Colon (tissue), 2 donors: ENCODE data around the gene FMNL1.

Source experiments
- FAIRE-seq: peaks from 2 replicates; lab custom pipeline; 2012; peaks lifted over from hg19 to GRCh38; lab: Jason Lieb, UNC
- donor health status: control.
- donor health status: control.

FMNL1 gene

DNA sequence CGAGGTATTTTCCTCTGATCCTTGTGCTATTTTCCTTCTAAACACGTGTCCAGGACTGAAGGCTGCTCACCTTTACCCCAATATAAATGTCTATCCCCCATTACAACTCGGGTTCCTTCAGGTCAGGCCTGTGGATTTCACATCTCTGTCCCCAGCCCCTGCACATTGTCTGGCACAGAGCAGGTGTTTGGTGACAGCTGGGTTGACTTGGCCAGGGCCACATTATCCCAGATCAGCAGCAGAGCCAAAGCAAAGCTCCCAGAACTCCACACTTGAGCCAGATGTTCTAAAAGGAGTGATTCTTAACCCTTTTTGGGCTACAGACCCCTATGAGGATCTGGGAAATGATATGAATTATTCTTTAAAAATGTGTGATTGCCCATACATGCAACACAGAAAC is 58.2 kb downstream of the FMNL1 start:
- no peak for FAIRE-seq

DNA sequence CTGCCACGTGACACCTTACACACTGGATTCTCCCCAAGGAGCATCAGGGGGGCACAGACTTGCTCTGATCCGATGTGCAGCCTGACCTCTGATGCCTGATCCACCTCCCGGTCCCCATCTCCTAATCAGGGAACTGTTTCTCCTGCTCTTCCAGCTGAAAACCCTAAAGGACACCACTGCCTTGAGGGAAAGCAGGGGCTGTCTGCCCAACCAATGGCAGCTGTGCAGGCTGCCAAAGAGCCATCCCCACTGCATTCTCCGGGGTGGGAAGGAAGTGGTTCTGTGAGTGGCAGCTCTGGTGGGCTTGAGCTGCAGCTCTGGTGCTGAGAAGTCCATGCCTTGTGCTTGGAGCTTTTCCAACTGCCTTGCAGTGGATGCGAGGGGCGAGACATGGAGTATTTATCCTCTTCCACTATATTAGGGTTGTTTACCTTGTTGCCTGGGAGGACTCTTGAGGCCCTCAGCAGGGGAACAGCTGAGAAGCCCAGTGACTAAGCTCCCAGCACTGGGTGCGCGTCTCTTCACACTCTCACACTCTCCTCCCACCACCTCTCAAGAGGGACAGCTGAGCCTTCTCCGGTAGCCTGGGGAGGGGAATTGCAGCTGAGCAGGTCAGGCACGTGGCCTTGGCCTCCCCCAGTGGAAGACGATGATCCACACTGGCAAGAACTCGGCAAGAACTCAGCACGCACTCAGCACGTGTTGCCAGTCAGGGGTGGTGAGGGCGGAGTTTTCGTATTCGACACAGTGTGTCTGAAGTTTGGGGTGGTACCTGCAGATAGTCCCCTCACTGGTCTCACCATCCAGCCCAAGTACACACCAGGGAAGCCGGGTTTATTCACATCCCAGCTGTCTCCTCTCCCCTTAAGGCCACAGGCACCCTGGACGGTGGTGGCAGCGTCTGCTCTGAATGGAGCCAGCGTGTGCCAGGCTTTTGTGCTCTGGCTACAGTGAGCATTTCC is 61.3 kb downstream of the FMNL1 start:
- FAIRE-seq = no peak

DNA sequence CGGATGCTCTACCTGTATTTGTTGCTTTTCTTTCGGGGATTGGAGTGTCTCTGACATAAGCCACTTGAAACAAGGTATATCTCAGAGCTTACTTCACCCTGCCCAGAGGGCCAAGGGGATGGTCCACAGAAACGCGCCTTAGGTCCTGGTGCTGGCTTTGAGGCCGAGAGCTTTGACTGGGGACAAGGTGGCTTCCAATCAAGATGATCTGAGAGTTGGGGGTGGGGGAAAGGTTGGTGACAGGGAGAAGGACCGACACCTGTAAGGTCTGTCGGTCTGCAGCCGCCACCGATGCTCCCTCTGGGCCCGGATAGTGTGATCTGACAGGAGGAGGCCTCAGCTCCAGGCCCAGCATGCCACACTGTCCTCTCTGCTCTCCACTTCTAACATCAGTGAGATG is 62.0 kb downstream of the FMNL1 start:
- no peak for FAIRE-seq

DNA sequence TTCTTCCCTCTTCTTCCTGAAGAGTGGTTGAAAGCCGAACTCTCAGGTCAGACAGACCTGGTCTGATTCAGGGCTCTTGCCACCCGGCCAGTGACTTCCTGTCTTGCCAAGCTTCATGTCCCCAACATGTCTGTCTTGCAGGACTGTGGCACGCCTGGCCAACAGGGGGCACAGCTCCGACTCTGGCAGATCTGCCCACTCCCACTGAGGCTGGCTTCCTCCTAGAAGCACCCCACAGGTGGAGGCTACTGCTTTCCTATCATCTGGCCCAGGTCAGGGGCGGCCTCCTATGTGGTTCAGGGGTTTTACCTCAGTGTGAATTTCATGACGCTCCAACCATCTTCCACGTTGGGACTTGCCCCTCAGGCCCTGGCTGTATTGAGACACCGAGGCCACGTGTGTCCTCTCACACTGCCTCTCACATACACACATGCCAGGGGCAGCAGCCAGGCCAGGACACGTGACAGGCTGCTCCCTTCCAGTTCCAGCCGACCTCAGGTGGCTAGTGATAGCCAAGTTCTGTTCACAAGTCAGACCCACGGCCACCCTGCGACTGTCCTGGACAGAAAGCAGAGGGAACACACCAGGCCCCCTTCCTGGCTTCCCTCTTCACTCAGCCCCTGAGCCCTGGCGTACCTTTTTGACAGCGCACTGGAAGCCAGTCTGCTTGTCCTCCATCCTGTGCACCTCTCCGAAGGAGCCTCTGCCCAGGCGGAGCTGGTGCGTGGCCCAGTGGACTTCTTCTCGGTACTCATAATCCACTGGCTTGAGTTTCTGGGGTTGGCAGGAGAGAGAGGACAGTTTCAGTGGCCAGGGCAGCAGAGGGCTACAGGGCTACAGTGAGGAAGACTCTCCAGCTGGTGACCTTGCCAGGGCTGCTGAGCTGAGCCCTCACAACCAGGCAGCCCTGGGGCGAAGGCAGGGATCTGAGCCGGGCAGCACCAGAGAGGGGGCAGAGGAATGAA is 62.8 kb downstream of the FMNL1 start:
- FAIRE-seq = no peak

DNA sequence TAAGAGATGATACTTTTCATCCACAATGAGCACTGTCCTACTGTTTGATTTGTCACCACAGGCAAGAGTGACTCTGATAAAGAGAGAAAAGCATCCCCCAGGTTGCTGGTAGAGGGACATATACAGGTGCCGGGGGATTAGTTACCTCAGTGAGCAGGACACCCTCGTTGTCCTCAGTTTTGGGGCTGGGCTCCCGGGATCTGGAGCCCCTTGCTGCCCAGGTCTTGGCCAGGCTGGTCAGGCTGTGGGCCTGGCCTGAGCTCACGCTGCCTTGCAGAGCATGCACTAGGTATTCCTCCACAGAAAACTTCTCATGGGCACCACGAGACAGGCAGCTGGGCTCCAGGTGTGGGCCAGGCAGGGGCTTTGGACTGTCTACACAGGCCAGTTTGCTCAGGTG is 64.6 kb downstream of the FMNL1 start:
- no peak for FAIRE-seq

DNA sequence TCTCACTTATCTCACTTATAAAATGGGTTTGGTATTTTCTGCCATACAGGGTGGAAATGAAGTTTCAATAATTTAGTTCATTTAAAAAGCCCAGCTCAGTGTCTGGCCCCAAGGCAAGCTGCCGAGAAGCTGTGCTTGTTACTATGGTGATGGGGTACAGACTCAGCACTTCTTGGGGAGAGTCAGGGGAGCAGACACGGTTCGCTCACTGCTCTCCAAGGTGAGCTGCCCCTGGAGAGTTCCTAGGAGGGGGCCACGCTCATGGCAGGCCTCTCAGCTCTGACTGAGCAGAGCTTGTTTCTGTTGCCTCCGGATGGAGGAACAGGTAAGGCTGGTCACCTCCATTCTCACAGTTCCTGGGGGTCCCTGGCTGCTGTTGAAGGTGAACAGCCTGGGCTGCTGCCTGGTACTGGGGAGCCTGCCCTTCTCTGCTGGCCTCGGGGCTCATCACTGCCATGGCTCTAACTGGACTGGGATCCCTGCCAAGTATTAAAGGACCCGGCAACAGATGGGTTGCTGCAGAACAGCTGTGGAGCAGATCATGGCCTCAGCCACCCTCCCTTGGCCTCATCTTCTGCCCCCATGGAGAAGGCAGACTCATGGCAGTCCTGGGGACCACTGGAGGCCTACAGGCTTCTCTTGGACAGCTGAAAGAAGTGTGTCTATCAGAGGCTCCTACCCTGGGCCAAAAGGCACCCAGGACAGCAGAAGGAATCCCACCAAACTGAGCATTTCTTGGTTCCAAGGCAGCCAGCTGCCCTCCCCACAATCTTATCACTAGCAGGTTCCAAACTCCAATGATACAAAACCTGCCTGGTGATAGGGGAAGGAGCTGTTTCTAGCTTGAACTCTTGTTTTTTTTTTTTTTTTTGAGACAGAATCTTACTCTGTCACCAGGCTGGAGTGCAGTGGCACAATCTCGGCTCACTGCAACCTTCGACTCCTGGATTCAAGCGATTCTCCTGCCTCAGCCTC is 66.1 kb downstream of the FMNL1 start:
- FAIRE-seq = no peak

DNA sequence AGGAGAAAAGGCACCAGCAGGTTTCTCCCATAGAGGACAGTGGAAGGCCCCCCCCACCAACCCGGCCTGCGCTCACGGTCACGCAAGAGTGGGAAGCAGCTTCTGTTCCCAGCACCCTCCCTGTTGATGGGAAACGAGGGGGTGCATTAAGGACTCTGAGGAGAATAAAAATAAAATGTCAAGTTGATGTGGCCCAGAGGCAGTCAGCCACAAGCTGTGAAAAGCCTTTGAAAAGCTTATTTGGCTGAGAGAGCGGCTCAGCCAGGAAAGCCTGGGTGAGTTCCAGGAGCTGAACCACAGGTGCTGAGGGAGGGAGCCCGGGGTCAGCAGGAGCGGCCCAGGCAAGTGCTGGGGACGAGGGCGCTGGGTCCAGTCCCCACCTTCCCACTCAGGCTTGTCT is 67.1 kb downstream of the FMNL1 start:
- FAIRE-seq = no peak

DNA sequence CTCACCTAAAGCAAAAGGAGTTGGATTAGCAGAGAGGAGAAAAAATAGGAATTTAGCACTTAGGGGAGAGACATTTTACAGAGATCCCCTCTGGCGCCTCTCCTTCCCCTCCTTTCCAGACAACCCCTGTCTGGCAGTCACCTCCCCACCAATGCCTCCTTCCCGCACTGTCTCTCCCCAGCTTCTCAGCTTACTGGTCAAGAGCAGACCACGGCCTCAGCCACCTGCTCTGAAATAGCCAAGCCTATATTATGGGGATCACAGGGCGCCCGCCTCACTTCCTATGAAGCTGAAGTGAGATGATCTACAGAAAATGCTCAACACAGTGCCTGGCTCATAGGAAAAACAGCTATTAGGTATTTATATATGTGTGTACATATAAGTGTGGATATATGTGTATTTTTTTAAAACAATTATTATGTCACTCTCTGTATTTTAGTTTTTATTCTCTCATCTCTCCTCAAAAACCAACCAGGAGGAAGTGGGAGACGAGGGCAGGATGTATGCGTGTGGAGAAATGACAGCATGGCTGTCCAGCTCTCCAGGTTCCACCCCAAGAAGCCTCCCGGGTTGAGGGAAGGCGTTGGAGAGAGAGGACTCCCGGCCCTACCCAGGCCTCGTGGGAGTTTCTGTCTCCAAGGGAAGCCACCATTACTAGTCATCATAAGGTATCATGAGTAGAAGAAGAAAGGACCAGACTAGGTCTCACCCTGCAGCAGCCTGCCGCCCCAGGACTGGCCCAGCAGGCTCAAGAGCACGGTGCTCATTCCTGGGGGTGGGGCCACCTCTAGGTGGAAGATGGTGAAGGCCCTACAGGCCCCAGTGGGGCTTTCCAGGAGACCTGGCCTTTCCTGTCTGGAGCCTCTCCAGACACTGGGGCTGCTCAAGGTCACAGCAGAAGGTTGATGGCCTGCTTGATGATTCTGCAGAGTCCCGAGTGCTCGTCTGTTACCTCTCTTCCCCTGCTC is 67.9 kb downstream of the FMNL1 start:
- no peak for FAIRE-seq

DNA sequence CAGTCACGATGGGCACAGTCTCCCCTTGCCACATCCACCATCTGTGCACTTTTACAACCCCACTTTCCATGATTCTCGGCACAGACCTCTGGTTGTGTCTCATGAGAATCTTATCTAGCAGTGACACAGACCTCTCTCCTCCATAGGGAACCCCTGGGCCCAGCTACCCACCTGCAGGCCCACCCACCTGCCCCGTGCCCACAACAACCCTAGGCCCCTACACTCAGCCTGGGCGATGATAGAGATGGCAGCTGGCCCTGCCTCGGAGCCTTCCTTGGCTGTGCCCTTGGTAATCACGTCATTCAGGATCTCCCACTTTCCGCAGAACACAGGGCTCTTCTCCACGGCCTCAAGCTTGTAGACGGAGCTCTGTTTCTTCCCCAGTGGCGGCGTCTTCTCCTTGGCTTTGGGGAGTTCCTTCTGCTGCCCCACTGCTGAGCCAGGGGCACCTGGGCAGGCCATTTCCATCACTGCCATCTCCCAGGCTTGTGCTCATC is 68.6 kb downstream of the FMNL1 start:
- FAIRE-seq = no peak

DNA sequence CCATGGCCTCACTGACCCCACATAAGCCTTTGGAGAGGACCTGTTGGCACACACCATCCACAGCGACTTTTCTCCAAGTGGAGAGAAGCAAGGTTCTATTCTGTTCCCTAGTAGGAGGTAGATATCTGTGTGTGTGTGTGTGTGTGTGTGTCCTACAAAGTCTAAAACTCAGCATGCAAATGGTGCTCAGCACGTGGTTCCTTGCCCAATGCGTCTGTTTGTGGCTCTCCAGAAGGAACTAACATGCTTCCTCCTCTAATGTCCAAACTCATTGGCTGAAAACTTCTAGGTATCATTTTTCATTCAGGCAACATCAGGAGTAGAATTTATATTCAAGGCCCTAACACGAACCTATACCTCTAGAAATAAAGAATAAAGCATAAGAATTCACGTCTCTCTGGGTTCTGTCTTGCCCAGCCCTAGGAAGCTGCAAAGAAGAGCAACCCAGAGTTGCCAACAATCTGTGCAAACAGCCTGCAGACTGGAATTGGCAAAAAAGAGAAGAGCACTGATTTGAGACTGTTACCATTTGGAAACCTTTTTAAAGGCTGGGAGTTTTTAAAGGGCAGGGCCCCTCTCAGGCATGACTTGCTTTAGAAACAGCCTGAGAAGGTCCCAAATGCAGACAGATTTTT is 69.6 kb downstream of the FMNL1 start:
- no peak for FAIRE-seq

DNA sequence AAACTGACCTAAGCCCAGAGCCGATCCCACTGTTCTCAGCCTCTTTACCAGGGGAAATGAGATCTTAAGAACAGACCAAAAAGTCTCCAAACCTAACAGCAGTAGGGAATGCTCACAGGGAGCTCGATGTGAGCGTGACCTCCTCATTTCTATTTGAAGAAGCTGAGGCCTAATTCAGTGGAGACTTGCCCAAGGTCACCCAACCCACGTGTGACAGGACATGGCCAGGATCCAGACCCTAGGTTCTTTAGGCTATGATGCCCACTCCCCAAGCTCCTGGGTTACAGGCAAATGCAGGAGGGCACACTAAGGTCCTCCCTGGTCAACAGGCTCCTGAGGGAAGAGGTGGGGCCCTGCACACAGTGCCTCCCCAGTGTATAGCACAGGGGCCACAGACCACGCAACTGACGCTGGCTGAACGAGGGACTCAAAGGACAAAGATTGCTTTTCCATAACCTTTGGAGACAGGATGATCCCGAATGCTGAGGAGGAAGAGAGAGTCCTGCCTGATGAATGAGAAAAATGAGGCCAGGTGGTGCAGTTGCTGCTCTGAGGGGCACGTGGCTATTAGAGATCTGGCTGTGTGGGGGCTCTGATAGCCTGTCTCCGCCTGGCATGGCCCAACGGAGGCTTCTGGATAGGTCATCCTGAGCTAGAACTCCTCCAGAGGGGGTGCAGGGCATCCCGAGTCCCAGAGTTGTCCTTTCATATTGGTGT is 71.2 kb downstream of the FMNL1 start:
- FAIRE-seq = no peak

DNA sequence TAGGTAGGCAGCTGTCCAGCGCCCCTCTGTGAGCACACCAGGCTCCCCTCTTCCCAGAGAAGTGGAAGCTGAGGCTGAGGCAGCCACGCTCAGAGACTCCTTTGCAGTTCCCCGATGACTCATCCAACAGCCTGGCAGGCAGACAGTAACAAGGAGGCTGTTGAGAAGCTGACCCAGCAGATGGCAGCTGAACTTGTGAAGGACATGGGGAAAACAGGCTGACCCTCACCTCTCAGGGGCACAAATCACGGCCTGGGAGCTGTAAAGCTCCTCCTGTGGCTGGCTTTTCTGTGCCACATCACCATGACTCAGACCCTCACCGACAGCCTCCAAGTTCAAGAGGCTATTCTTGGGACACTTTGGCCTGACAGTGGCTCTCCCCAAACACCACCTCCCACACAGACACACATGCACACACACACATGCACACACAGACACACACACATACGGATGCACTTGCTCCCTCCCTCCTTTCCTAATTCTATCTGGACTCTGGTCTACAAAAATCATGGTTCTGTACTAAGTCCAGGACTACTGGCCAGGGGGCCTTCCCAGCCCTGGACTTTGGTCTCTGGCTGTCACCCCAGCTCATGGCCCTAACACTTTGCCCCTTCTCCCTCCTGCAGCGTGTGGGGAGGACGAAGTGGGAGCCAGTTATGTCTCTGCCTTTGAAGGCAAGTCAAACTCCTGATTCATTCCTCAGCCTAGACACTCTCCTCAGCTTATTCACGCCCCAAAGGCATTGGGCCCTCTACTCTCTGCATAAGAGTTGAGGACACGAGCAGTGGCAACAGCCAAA is 71.9 kb downstream of the FMNL1 start:
- FAIRE-seq = no peak

DNA sequence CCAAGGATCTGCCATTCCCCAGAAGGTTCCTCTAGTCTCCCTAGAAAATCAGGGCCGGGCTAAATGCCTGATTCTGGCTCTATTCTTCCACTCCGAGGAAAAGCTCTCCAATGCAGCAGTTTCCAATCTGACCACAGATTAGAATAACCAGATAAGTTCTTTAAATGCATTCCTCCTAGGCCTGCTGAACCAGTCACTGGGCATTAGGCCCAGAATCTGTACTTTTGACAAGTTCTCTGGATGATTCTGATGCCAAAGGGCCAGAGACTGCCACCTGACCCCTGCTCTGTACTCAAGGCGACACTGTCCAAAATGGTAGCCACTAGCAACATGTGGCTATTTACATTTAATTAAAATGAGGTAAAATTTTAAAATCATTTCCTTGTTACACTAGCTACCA is 72.8 kb downstream of the FMNL1 start:
- no peak for FAIRE-seq

DNA sequence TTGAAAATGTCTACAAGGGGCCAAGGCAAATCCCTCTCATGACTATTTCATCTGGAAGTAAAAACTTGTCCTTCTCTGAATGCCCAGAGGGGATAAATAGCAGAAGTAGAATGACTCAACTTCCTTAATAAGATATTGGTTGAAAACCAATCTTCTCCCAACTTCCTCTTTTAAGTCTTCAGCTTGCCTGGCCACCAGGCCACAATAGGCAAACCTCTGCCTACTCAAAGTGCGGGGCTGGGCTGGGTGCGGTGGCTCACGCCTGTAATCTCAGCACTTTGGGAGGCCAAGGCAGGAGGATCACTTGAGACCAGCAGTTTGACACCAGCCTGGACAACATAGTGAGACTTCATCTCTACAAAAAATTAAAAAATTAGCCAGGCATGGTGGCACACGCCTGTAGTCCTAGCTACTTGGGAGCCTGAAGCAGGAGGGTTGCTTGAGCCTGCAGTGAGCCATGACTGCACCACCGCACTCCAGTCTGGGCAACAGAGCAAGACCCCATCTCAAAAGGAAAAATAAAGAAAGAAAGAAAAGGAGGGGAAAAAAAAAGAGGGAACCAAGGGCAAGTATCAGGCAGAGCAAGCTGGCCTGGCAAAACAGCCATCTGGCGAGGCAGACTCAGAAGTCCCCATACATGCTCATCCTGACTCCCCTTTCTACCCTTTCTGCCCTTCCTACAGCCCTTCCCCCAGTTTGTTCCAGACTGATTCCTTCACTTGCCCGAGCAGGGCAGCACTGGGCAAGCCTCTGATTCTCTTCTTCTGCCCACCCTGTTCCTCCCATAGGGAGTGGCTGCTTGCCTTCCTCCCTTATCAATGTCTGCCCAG is 74.5 kb downstream of the FMNL1 start:
- FAIRE-seq = no peak

DNA sequence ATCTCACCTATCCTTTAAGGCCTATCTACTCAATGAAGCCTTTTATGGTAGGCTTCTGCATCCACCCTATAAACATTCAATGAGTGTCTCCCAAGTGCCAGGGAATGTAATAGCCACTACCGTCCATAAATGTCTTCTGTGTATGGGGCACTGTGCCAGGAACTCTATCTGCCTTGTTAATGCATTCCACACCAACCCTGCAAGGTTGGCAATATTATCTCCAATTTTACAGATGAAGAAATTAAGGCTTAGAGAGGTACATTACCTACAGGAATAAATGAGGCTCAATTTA is 75.1 kb downstream of the FMNL1 start:
- no peak for FAIRE-seq
